ENCODE results near the gene WNT7A. TPM values are rescaled to one million over a fixed set of nuclear protein-coding genes. Genes with fewer than 3 reads are reported as not detected.
"Not testable (repeated sequence)": the region's sequence is repeated elsewhere in the genome, so short reads cannot be mapped to it uniquely, and the experiment has no call there.

The WNT7A gene
- total RNA-seq: 1 to 10 TPM; 3.2 to 5.5 TPM
- polyA plus RNA-seq (ENCODE audit: insufficient read length in 6 of 6): 1 to 10 TPM in 1 of 6 donors, under 1 TPM in 5; 0.34 to 1.3 (median 0.63) TPM
- long read RNA-seq, donor 1, full-length matches to known transcripts: 1 of 1 reads
- long read RNA-seq, donor 1, partial matches to known transcripts: 0 of 1 reads
- long read RNA-seq, donor 1, other reads (novel, unspliced or antisense): 0 of 1 reads
- long read RNA-seq, donor 2: 0 reads
- long read RNA-seq, donor 3: 0 reads
- long read RNA-seq, donor 4, full-length matches to known transcripts: 7 of 9 reads
- long read RNA-seq, donor 4, partial matches to known transcripts: 1 of 9 reads
- long read RNA-seq, donor 4, other reads (novel, unspliced or antisense): 1 of 9 reads
- long read RNA-seq, donor 5, full-length matches to known transcripts: 2 of 2 reads
- long read RNA-seq, donor 5, partial matches to known transcripts: 0 of 2 reads
- long read RNA-seq, donor 5, other reads (novel, unspliced or antisense): 0 of 2 reads
- long read RNA-seq, donor 6: 0 reads
- long read RNA-seq, donor 7: 0 reads
- long read RNA-seq, donor 8, full-length matches to known transcripts: 1 of 1 reads
- long read RNA-seq, donor 8, partial matches to known transcripts: 0 of 1 reads
- long read RNA-seq, donor 8, other reads (novel, unspliced or antisense): 0 of 1 reads
- long read RNA-seq, donor 9: 0 reads
- long read RNA-seq, donor 10, full-length matches to known transcripts: 2 of 2 reads
- long read RNA-seq, donor 10, partial matches to known transcripts: 0 of 2 reads
- long read RNA-seq, donor 10, other reads (novel, unspliced or antisense): 0 of 2 reads
- long read RNA-seq, donor 11, full-length matches to known transcripts: 13 of 34 reads
- long read RNA-seq, donor 11, partial matches to known transcripts: 21 of 34 reads
- long read RNA-seq, donor 11, other reads (novel, unspliced or antisense): 0 of 34 reads
- long read RNA-seq, donor 12: 0 reads

- ATAC-seq: peak; percentile 80
- Histone ChIP-seq H3K4me1 (peaks cover 11 to 33% of the 10 kb centered on the region in 2 donors), H3K36me3 (no peaks in the 10 kb centered on the region), H3K27ac (no peak within 1 kb of the TSS), H3K9me3 (no peaks in the 10 kb centered on the region), H3K4me3 (peak within 1 kb of the TSS; percentile 17 to 31), H3K27me3 (peaks cover 57 to 91% of the 10 kb centered on the region in 2 donors)
- peak in 1 of 4 donors; percentile 76 for DNase-seq
- TF ChIP-seq CTCF (IDR thresholded peaks at IDR 0.05): peak; percentile 52 to 75
- intact Hi-C loops (cut with DNase I): loop anchor here in 1 of 2 donors (5.0 kb wide), 1 partner anchor 223 kb away; no protein-coding TSS in a partner anchor
These were observed at the start of gene WNT7A for GRCh38 chr3:13879946-13880810. TSS of gene WNT7A (minus strand) at chr3:13880071. CDS start at chr3:13879816, 255 bp downstream.

GRCh38 chr3:13928741-13929140 lies 48.9 kb upstream of the WNT7A start:
- ATAC-seq: not testable (repeated sequence)

GRCh38 chr3:13927295-13927694 lies 47.4 kb upstream of the WNT7A start:
- no peak for ATAC-seq
- intact Hi-C loops (cut with DNase I): no loop called here
- Histone ChIP-seq H3K27ac (no peak overlapping the region), H3K27me3 (peaks cover 0 to 5% of the 10 kb centered on the region in 2 donors), H3K4me1 (no peaks in the 10 kb centered on the region), H3K9me3 (peaks cover 0 to 36% of the 10 kb centered on the region in 2 donors), H3K4me3 (no peak overlapping the region), H3K36me3 (no peaks in the 10 kb centered on the region)
- no peak for TF ChIP-seq CTCF (IDR thresholded peaks at IDR 0.05)
- DNase-seq: no peak

More at GRCh38 chr3:13928741-13929140, 48.9 kb upstream of the WNT7A start:
- DNase-seq; H3K36me3 ChIP-seq; H3K4me1 ChIP-seq; H3K27ac ChIP-seq; H3K4me3 ChIP-seq; intact Hi-C loops (cut with DNase I): not testable (repeated sequence)
- Histone ChIP-seq H3K27me3 (peaks cover 0 to 17% of the 10 kb centered on the region in 2 donors), H3K9me3 (peaks cover 0 to 21% of the 10 kb centered on the region in 2 donors)

GRCh38 chr3:13916375-13916774 lies 36.5 kb upstream of the WNT7A start:
- no peaks in the 10 kb centered on the region for H3K36me3 ChIP-seq
- ATAC-seq (no peak), DNase-seq (no peak)
- H3K4me3 ChIP-seq: no peak overlapping the region
- H3K9me3 ChIP-seq: peaks cover 0 to 77% of the 10 kb centered on the region in 2 donors
- intact Hi-C loops (cut with DNase I): no loop called here
- TF ChIP-seq CTCF (IDR thresholded peaks at IDR 0.05): no peak
- H3K27ac ChIP-seq: no peak overlapping the region
- no peaks in the 10 kb centered on the region for H3K4me1 ChIP-seq
- H3K27me3 ChIP-seq: no peaks in the 10 kb centered on the region
